Left lung (tissue), 10 donors: ENCODE measurements around the gene UBA7. TPM values are rescaled to one million over a fixed set of nuclear protein-coding genes. Genes with fewer than 3 reads are reported as not detected.
"Not testable (repeated sequence)": the region's sequence is repeated elsewhere in the genome, so short reads cannot be mapped to it uniquely, and the experiment has no call there.

Experiments
- ATAC-seq: fragments of 200-7000 bp; cut with Tn5 transposase; one replicate; pipeline ENCODE4 v1.9.1; 2020; ENCODE audit warnings: moderate library complexity
- DNase-seq, 4 donors: peaks; one replicate each; pipeline ENCODE4 v3.0.0-alpha.2; 2013 to 2020
- H3K27ac ChIP-seq, 2 donors: fragments of 200-600 bp; sonication (generic) in 1 of 2; one replicate each; pipeline versions ENCODE4 v1.5.0 to v1.8.0; 2020 to 2021
- H3K27me3 ChIP-seq, 2 donors: fragments of 200-600 bp; sonication (generic) in 1 of 2; one replicate each; pipeline versions ENCODE4 v1.5.0 to v1.8.0; 2020 to 2021
- H3K36me3 ChIP-seq, 2 donors: fragments of 200-600 bp; sonication (generic) in 1 of 2; one replicate each; pipeline versions ENCODE4 v1.5.0 to v1.8.0; 2020 to 2021
- H3K4me1 ChIP-seq, 2 donors: fragments of 200-600 bp; one replicate each; pipeline ENCODE4 v1.8.0; 2021
- H3K4me3 ChIP-seq, 2 donors: fragments of 200-600 bp; sonication (generic) in 1 of 2; one replicate each; pipeline versions ENCODE4 v1.5.0 to v1.8.0; 2020 to 2021; ENCODE audit warnings: mild to moderate bottlenecking in 1 of 2
- H3K9me3 ChIP-seq, 2 donors: fragments of 200-600 bp; sonication (generic) in 1 of 2; one replicate each; pipeline versions ENCODE4 v1.5.0 to v1.8.0; 2020 to 2021
- intact Hi-C, 2 donors: fragments of 100-400 bp; cut with DNase I; formaldehyde crosslinking; loops; one replicate each; pipeline versions ENCODE4 v1.11.2 to v1.14.2; 2022
- polyA plus RNA-seq, 6 donors: library from polyadenylated mRNA; unstranded; fragments of 120-200 nt; gene quantifications; one replicate each; pipeline ENCODE4 v1.2.1, GENCODE V29; 2013; ENCODE audit not compliant: insufficient read length in 6 of 6
- total RNA-seq, 2 donors: library from RNA; stranded (reverse); fragmentation: NEBNext Ultra II Directional; extraction: Animal tissue kit (Norgen Biotek cat#: 25700); gene quantifications; one replicate each; pipeline ENCODE4 v1.2.1, GENCODE V29; 2021
- TF ChIP-seq, protein P1 (sequence below), 2 donors: fragments of 200-600 bp; sonication (generic) in 1 of 2; IDR thresholded peaks; one replicate each; pipeline versions ENCODE4 v1.5.0 to v1.8.0; 2021; ENCODE audit warnings: antibody characterized with exemption in 2 of 2
- donor health status: DM: no; HTN: yes; CAD: no.
- donor health status: DM: no; HTN: no; CAD: no.

The UBA7 gene
- total and polyA plus RNA-seq, 8 donors: 60.9 to 121 (median 82.3) TPM

DNA sequence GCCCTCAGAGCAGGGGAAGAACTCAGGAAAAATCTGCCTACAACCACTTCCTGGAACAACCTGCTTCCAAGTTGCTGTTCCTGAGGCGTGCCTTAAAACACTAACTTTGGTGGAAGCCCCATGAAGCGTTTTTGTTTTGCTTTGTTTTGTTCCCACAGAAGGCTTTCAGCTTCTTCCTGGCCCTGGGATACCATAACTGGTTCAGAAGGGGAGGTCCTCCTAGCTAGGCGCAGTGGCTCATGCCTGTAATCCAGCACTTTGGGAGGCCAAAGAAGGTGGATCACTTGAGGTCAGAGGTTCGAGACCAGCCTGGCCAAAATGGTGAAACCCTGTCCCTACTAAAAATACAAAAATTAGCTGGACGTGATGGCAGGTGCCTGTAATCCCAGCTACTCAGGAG lies 26.2 kb downstream of the UBA7 start:
- Histone ChIP-seq H3K27ac (peak overlapping the region; percentile 91 to 95), H3K36me3 (peaks cover 0 to 15% of the 10 kb centered on the region in 2 donors), H3K4me1 (peaks cover 10 to 33% of the 10 kb centered on the region in 2 donors), H3K4me3 (no peak overlapping the region), H3K9me3 (no peaks in the 10 kb centered on the region), H3K27me3 (no peaks in the 10 kb centered on the region)
- intact Hi-C loops: no loop called here
- ATAC-seq: no peak
- no peak for DNase-seq
- TF ChIP-seq, protein P1, sequence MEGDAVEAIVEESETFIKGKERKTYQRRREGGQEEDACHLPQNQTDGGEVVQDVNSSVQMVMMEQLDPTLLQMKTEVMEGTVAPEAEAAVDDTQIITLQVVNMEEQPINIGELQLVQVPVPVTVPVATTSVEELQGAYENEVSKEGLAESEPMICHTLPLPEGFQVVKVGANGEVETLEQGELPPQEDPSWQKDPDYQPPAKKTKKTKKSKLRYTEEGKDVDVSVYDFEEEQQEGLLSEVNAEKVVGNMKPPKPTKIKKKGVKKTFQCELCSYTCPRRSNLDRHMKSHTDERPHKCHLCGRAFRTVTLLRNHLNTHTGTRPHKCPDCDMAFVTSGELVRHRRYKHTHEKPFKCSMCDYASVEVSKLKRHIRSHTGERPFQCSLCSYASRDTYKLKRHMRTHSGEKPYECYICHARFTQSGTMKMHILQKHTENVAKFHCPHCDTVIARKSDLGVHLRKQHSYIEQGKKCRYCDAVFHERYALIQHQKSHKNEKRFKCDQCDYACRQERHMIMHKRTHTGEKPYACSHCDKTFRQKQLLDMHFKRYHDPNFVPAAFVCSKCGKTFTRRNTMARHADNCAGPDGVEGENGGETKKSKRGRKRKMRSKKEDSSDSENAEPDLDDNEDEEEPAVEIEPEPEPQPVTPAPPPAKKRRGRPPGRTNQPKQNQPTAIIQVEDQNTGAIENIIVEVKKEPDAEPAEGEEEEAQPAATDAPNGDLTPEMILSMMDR (IDR thresholded peaks at IDR 0.05): no peak

DNA sequence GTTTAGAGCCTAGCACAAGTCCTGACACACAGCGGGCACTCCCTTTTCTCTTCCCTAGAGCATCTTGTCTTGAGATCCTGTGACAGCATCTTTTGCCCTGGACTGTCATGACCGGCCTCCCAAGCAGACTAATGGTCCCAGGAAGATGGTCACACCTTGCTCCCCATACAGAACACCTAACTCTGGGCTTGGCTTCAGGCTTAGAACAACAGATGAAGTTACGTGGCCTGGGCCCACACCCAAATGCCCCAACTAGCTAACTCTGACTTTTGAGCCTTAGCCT lies 26.6 kb downstream of the UBA7 start:
- H3K27ac ChIP-seq: peak overlapping the region; percentile 91 to 95
- H3K9me3 ChIP-seq: no peaks in the 10 kb centered on the region
- H3K4me3 ChIP-seq: peak overlapping the region in 1 of 2 donors; percentile 70
- intact Hi-C loops: no loop called here
- TF ChIP-seq, protein P1 (IDR thresholded peaks at IDR 0.05): no peak
- no peak for ATAC-seq
- peaks cover 10 to 35% of the 10 kb centered on the region in 2 donors for H3K4me1 ChIP-seq
- no peaks in the 10 kb centered on the region for H3K27me3 ChIP-seq
- peaks cover 0 to 17% of the 10 kb centered on the region in 2 donors for H3K36me3 ChIP-seq
- no peak for DNase-seq

DNA sequence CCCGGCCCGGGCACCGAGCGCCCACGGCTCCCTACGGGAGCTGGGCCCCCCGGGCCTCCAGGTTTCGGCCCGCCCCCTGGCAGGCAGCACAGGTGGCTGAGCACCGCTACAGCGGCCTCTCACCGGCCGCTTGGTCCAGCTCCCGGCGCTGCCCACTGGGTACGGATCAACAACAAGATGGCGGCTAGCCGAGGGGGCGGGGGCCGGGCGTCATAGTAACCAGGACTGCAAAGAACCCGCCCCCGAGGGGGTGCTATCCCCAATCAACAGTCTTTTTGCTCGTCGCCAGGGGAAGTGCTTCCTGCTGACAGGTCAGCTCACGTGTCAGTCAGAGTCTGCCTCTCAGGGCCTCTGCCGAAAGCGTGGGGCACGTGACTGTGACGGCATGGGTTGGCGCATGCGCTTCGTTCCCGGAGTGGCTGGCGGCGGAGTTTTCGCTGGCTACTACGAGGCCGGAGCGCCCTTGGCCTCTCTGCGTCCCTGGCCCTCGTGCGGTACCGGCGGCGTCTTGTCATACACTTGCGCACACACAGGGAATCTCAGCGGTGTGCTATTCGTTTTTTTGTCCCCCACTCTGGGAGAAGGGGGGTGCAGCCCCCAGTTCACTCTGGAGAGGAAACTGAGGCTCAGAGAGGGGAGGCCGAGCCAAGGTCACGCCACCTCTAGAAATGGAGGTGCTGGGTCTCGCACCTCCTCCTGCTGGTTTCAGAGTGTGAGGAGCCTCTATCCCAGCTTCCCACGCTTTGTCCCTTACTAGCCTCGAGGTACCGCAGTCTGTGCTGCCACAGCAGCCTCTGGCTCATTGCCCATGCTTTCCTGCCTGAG lies 27.2 kb downstream of the UBA7 start, which contains the start of gene IP6K1:
TSS of gene IP6K1 (minus strand) at position 186 of the 825 bp plus-strand sequence. CDS start 38,502 bp downstream, outside the sequence.
- H3K27ac ChIP-seq: peak within 1 kb of the TSS; percentile 91 to 95
- H3K36me3 ChIP-seq: peaks cover 0 to 23% of the 10 kb centered on the region in 2 donors
- intact Hi-C loops: no loop called here
- ATAC-seq (peak; percentile 99), DNase-seq (peak; percentile 99 to 100 (median 100))
- H3K27me3 ChIP-seq: no peaks in the 10 kb centered on the region
- TF ChIP-seq, protein P1 (IDR thresholded peaks at IDR 0.05): peak in 1 of 2 donors; percentile 22
- H3K9me3 ChIP-seq: no peaks in the 10 kb centered on the region
- peak within 1 kb of the TSS; percentile 70 to 85 for H3K4me3 ChIP-seq
- peaks cover 10 to 40% of the 10 kb centered on the region in 2 donors for H3K4me1 ChIP-seq

DNA sequence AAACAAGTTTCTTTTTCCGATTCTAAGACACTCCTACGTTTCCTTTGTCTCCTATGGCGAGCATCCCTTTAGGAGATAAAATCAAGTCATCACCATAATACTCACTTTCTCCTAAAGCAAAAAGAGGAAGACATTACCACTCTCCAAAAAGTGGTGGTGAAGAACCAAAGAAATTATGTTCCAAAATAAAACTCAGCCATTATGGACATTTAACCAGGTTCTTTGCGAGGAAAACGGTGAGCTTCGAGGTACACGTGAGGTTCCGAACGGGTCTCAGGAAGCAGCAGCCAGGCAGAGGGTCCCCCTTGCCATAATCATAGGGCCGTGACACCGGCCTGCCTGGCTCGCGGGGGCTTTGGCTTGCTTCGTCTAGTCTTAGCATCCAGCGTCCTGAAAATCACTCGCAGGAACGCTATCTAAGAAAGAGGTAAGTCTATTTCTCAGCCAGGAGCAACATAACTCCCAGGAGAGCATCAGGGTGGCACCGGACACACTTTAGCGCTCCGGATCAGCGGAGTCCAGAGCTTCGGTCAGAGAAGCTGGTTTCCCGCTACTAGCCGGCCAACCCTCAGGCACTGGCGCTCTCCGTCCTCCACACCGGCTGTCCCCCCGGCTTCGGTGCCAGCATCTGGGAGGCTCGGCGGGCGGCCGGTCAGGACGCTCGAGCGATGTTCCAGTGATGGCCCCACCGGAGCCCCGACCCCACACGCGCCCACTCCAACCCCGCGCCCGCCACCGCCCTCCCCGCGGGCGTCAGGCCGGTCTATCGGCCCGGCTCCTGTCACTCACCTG lies 28.0 kb downstream of the UBA7 start:
- no peaks in the 10 kb centered on the region for H3K9me3 ChIP-seq
- peak overlapping the region; percentile 91 to 95 for H3K27ac ChIP-seq
- no peaks in the 10 kb centered on the region for H3K27me3 ChIP-seq
- H3K36me3 ChIP-seq: peaks cover 0 to 28% of the 10 kb centered on the region in 2 donors
- intact Hi-C loops: no loop called here
- peak in 2 of 4 donors; percentile 23 to 49 for DNase-seq
- TF ChIP-seq, protein P1 (IDR thresholded peaks at IDR 0.05): no peak
- peak overlapping the region; percentile 70 to 85 for H3K4me3 ChIP-seq
- H3K4me1 ChIP-seq: peaks cover 10 to 49% of the 10 kb centered on the region in 2 donors
- peak; percentile 69 for ATAC-seq

DNA sequence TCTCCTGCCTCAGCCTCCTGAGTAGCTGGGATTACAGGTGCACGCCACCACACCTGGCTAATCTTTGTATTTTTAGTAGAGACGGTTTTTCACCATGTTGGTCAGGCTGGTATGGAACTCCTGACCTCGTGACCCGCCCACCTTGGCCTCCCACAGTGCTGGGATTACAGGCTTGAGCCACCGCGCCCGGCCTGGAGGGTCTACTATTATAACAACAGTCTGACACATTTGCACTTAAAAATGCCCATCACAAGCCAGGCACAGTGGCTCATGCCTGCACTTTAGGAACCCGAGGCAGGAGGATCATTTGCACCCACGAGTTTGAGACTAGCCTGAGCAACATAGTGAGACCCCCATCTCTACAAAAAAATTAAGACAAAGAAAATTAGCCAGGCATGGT lies 31.5 kb downstream of the UBA7 start:
- DNase-seq, intact Hi-C loops, H3K27ac ChIP-seq, H3K9me3 ChIP-seq, ATAC-seq, H3K4me3 ChIP-seq, H3K27me3 ChIP-seq: not testable (repeated sequence)
- Histone ChIP-seq H3K4me1 (peaks cover 10 to 56% of the 10 kb centered on the region in 2 donors), H3K36me3 (peaks cover 0 to 35% of the 10 kb centered on the region in 2 donors)
